GM18873 (cell line): ENCODE data around the gene C20orf144.

Experiments used
- ATAC-seq: cut with Tn5 transposase; IDR thresholded peaks from one replicate; pipeline ENCODE4 v1.9.1; 2021; ENCODE audit warnings: mild to moderate bottlenecking, moderate library complexity, moderate number of reproducible peaks; ENCODE audit not compliant: unreplicated experiment, low FRiP score

Gene C20orf144

GRCh38 chr20:33663161-33664084 is 1.3 kb downstream of the C20orf144 start:
- ATAC-seq, result no peak

- ATAC-seq, result no peak
These were observed 2.1 kb downstream of the C20orf144 start for GRCh38 chr20:33664085-33664761.

- ATAC-seq, result no peak
These were observed 2.6 kb downstream of the C20orf144 start for GRCh38 chr20:33664762-33665144.

- peak; percentile 59 for ATAC-seq
These were observed 4.4 kb downstream of the C20orf144 start, which contains the start of gene ACTL10 for GRCh38 chr20:33666293-33667244. ACTL10 (plus strand) TSS chr20:33666943; CDS start chr20:33667498, 555 bp downstream.

GRCh38 chr20:33667245-33667675 is 5.1 kb downstream of the C20orf144 start:
- peak; percentile 11 for ATAC-seq

GRCh38 chr20:33667676-33668465 is 5.7 kb downstream of the C20orf144 start:
- peak; percentile 31 for ATAC-seq

GRCh38 chr20:33668466-33669155 is 6.5 kb downstream of the C20orf144 start:
- ATAC-seq, result no peak

GRCh38 chr20:33669224-33669623 is 7.1 kb downstream of the C20orf144 start:
- no peak for ATAC-seq

- no peak for ATAC-seq
These were observed 7.9 kb downstream of the C20orf144 start for GRCh38 chr20:33669873-33670640.

- ATAC-seq, result no peak
These were observed 8.8 kb downstream of the C20orf144 start for GRCh38 chr20:33670715-33671499.

- ATAC-seq, result no peak
These were observed 9.6 kb downstream of the C20orf144 start for GRCh38 chr20:33671573-33672288.

GRCh38 chr20:33672426-33673113 is 10.4 kb downstream of the C20orf144 start:
- no peak for ATAC-seq

GRCh38 chr20:33673114-33673409 is 10.9 kb downstream of the C20orf144 start:
- ATAC-seq, result no peak

- no peak for ATAC-seq
These were observed 11.5 kb downstream of the C20orf144 start for GRCh38 chr20:33673410-33674293.

- no peak for ATAC-seq
These were observed 12.4 kb downstream of the C20orf144 start, which contains the start of gene NECAB3 for GRCh38 chr20:33674294-33675135. NECAB3 (minus strand) TSS chr20:33674428; CDS start chr20:33674352, 76 bp downstream.
